GM23338 (cell line): ENCODE measurements around the gene ZBTB20. TPM values are rescaled to one million over a fixed set of nuclear protein-coding genes. Genes with fewer than 3 reads are reported as not detected.

Experiments
- ATAC-seq: fragments of 200-7000 bp; cut with Tn5 transposase; 3 replicates; pipeline ENCODE4 v1.9.1; 2020
- DNase-seq: peaks from one replicate; pipeline ENCODE4 v3.0.0-alpha.2; 2015; ENCODE audit warnings: low spot score
- H2AFZ ChIP-seq: fragments of 200-600 bp; sonication (generic); 2 replicates; pipeline ENCODE4 v1.8.0; 2016; ENCODE audit warnings: antibody characterized with exemption, mild to moderate bottlenecking, moderate library complexity
- H3F3A ChIP-seq: fragments of 200-600 bp; sonication (generic); replicated peaks from 2 replicates; pipeline ENCODE4 v1.8.0; 2017; ENCODE audit warnings: antibody characterized with exemption, mixed run types, low read depth
- H3K27ac ChIP-seq: fragments of 200-600 bp; sonication (generic); 2 replicates; pipeline ENCODE4 v1.6.1; 2016; ENCODE audit warnings: low read depth
- H3K27me3 ChIP-seq: fragments of 200-600 bp; sonication (generic); 2 replicates; pipeline ENCODE4 v1.8.0; 2016; ENCODE audit warnings: mild to moderate bottlenecking, mixed run types, moderate library complexity; ENCODE audit not compliant: insufficient read depth
- H3K36me3 ChIP-seq: fragments of 200-600 bp; sonication (generic); 2 replicates; pipeline ENCODE4 v1.8.0; 2016; ENCODE audit warnings: mild to moderate bottlenecking; ENCODE audit not compliant: insufficient read depth
- H3K4me1 ChIP-seq: fragments of 200-600 bp; sonication (generic); 2 replicates; pipeline ENCODE4 v1.8.0; 2016; ENCODE audit warnings: mild to moderate bottlenecking, moderate library complexity; ENCODE audit not compliant: insufficient read depth
- H3K4me2 ChIP-seq: fragments of 200-600 bp; sonication (generic); 2 replicates; pipeline ENCODE4 v1.7.1; 2017; ENCODE audit warnings: mixed run types
- H3K4me3 ChIP-seq: fragments of 200-600 bp; sonication (generic); 2 replicates; pipeline ENCODE4 v1.6.1; 2016; ENCODE audit warnings: mixed run types
- H3K79me2 ChIP-seq: fragments of 200-600 bp; sonication (generic); replicated peaks from 2 replicates; pipeline ENCODE4 v1.8.0; 2017; ENCODE audit warnings: mild to moderate bottlenecking; ENCODE audit not compliant: insufficient read depth
- H3K9me2 ChIP-seq: fragments of 200-600 bp; sonication (generic); 2 replicates; pipeline ENCODE4 v1.8.0; 2017; ENCODE audit not compliant: insufficient read depth
- H4K20me1 ChIP-seq: fragments of 200-600 bp; sonication (generic); replicated peaks from 2 replicates; pipeline ENCODE4 v1.8.0; 2017; ENCODE audit warnings: mild to moderate bottlenecking; ENCODE audit not compliant: insufficient read depth
- H3K27ac Mint-ChIP-seq: 2 replicates; pipeline ENCODE4 v1.8.0; 2020; ENCODE audit warnings: inconsistent platforms, mild to moderate bottlenecking, moderate library complexity, mixed read lengths
- H3K27me3 Mint-ChIP-seq: 3 replicates; pipeline ENCODE4 v1.8.0; 2022; ENCODE audit warnings: low read depth, mild to moderate bottlenecking, moderate library complexity, mixed read lengths, inconsistent platforms; ENCODE audit not compliant: insufficient read depth, poor library complexity
- H3K36me3 Mint-ChIP-seq: 3 replicates; pipeline ENCODE4 v1.8.0; 2021; ENCODE audit warnings: low read depth, mild to moderate bottlenecking, inconsistent platforms, moderate library complexity, mixed read lengths
- H3K4me1 Mint-ChIP-seq: 3 replicates; pipeline ENCODE4 v1.8.0; 2020; ENCODE audit warnings: mild to moderate bottlenecking, inconsistent platforms, mixed read lengths
- H3K4me3 Mint-ChIP-seq: 3 replicates; pipeline ENCODE4 v1.8.0; 2021; ENCODE audit warnings: moderate library complexity, mild to moderate bottlenecking, inconsistent platforms, mixed read lengths
- H3K9me3 Mint-ChIP-seq: 3 replicates; pipeline ENCODE4 v1.8.0; 2020; ENCODE audit warnings: moderate library complexity, mild to moderate bottlenecking, inconsistent platforms, mixed read lengths
- CREB1 ChIP-seq: fragments of 250-450 bp; sonication (Bioruptor Pico); IDR thresholded peaks from 2 replicates; pipeline ENCODE4 v1.5.0; 2020; ENCODE audit warnings: low read depth, mild to moderate bottlenecking, moderate library complexity
- ETS1 ChIP-seq: IDR thresholded peaks from 2 replicates; pipeline ENCODE4 v1.6.1; 2016; ENCODE audit warnings: antibody characterized with exemption
- JUNB ChIP-seq: IDR thresholded peaks from one replicate; pipeline ENCODE4 v1.6.1; 2016; ENCODE audit warnings: antibody characterized with exemption; ENCODE audit not compliant: unreplicated experiment
- NANOG ChIP-seq: IDR thresholded peaks from 2 replicates; pipeline ENCODE4 v1.6.1; 2016; ENCODE audit warnings: antibody characterized with exemption, borderline replicate concordance
- POLR2AphosphoS5 ChIP-seq: IDR thresholded peaks from 2 replicates; pipeline ENCODE4 v1.6.1; 2016; ENCODE audit warnings: antibody characterized with exemption, low read depth
- REST ChIP-seq: IDR thresholded peaks from one replicate; pipeline ENCODE4 v1.6.1; 2018; ENCODE audit warnings: antibody characterized with exemption; ENCODE audit not compliant: unreplicated experiment
- ZNF331 ChIP-seq: fragments of 250-450 bp; sonication (Bioruptor Pico); IDR thresholded peaks from 2 replicates; pipeline ENCODE4 v1.5.0; 2020; ENCODE audit warnings: low read depth, mild to moderate bottlenecking, moderate library complexity
- polyA plus RNA-seq: library from polyadenylated mRNA; unstranded; fragments of >200 nt; fragmentation: Nextera tagmentation; extraction: Ambion mirVana; gene quantifications from 2 replicates; pipeline ENCODE4 v1.2.1, GENCODE V29; 2016
- total RNA-seq: library from RNA; depleted of rRNA; stranded (reverse); fragments of >200 nt; shearing (Covaris generic); gene quantifications from 2 replicates; pipeline ENCODE4 v1.2.3, GENCODE V29; 2014

The ZBTB20 gene
- total and polyA plus RNA-seq, 2 experiments from 2014 or later = 2.0 to 3.3 TPM

- peak; percentile 28 for TF ChIP-seq REST
- TF ChIP-seq ETS1 = no peak
- no peak for TF ChIP-seq JUNB
- no peak for TF ChIP-seq NANOG
These were observed 728.2 kb downstream of the ZBTB20 start (continued) for GRCh38 chr3:114418724-114419543.

GRCh38 chr3:114418107-114418506 lies 729.0 kb downstream of the ZBTB20 start:
- Mint-ChIP-seq H3K4me3 (no peak overlapping the region), H3K4me1 (peaks cover 20% of the 10 kb centered on the region; the same call in 2 of the 3 replicates), H3K27me3 (no peaks in the 10 kb centered on the region), H3K27ac (no peak overlapping the region), H3K9me3 (no peaks in the 10 kb centered on the region), H3K36me3 (no peaks in the 10 kb centered on the region)
- H3K4me3 ChIP-seq = no peak overlapping the region
- no peaks in the 10 kb centered on the region for H3K79me2 ChIP-seq
- H3K9me2 ChIP-seq = no peaks in the 10 kb centered on the region
- H3K27ac ChIP-seq = no peak overlapping the region
- H3F3A ChIP-seq = no peaks in the 10 kb centered on the region
- ATAC-seq = no peak
- H3K4me2 ChIP-seq = no peak overlapping the region
- peaks cover 8% of the 10 kb centered on the region; the same call in 1 of the 2 replicates for H3K4me1 ChIP-seq
- no peaks in the 10 kb centered on the region for H3K27me3 ChIP-seq
- no peaks in the 10 kb centered on the region for H4K20me1 ChIP-seq
- no peak for DNase-seq
- no peaks in the 10 kb centered on the region for H3K36me3 ChIP-seq
- no peak overlapping the region for H2AFZ ChIP-seq
- TF ChIP-seq REST (no peak), JUNB (no peak), NANOG (no peak), CREB1 (no peak), POLR2AphosphoS5 (no peak), ETS1 (no peak), ZNF331 (CRISPR knock-in tag) (no peak)
